HG03457 (cell line): ENCODE data around the gene ANKS3.
"Not testable (repeated sequence)": the region's sequence is repeated elsewhere in the genome, so short reads cannot be mapped to it uniquely, and the experiment has no call there.

Experiments
- ATAC-seq: cut with Tn5 transposase; IDR thresholded peaks from one replicate; pipeline ENCODE4 v1.9.1; 2021; ENCODE audit warnings: moderate number of reproducible peaks; ENCODE audit not compliant: unreplicated experiment

The ANKS3 gene

GRCh38 chr16:4654011-4654963 lies 79.8 kb downstream of the ANKS3 start:
- ATAC-seq = no peak

- no peak for ATAC-seq
Observed at GRCh38 chr16:4652561-4652960, 81.5 kb downstream of the ANKS3 start.

- no peak for ATAC-seq
Observed at GRCh38 chr16:4651827-4652226, 82.2 kb downstream of the ANKS3 start.

GRCh38 chr16:4650443-4651074 lies 83.5 kb downstream of the ANKS3 start:
- ATAC-seq = not testable (repeated sequence)

- no peak for ATAC-seq
Observed at GRCh38 chr16:4649744-4650442, 84.2 kb downstream of the ANKS3 start.

- no peak for ATAC-seq
Observed at GRCh38 chr16:4648917-4649316, 85.2 kb downstream of the ANKS3 start.

- no peak for ATAC-seq
Observed at GRCh38 chr16:4647644-4647980, 86.5 kb downstream of the ANKS3 start.

GRCh38 chr16:4646773-4647643 lies 87.1 kb downstream of the ANKS3 start:
- ATAC-seq = no peak
